DMS 273 (cell line): Measurements from ENCODE around the gene ROR2.

Experiments used
- DNase-seq: peaks from one replicate; lab custom pipeline; 2025; ENCODE audit not compliant: unreplicated experiment; lab: John Stamatoyannopoulos, UW

Gene ROR2

DNA sequence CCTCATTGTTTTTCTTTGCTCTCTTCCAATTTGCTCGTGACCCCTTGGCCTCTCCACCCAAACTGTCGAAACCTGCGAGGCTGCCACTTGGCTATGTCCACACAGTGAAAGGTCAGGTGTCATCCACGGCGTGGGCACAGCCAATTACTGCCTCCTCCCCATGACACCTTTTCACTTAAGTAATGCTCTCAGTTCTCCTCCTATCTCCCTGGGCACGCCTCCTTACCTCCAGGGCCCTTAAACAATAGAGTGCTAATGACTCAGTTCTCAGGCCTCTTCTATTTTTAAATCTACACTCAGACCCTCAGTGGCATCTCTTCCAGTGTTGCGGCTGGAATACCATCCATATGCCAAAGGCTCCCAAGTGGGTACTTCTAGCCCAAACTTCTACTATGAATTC, 256.8 kb downstream of the ROR2 start:
- no peak for DNase-seq

- peak; percentile 19 for DNase-seq
Observed at GRCh38 chr9:91690540-91691249, 259.3 kb downstream of the ROR2 start.

- no peak for DNase-seq
Observed at GRCh38 chr9:91689006-91689405, 261.0 kb downstream of the ROR2 start.

- no peak for DNase-seq
Observed at GRCh38 chr9:91683269-91683668, 266.8 kb downstream of the ROR2 start.

- no peak for DNase-seq
Observed at GRCh38 chr9:91682806-91683205, 267.2 kb downstream of the ROR2 start.

DNA sequence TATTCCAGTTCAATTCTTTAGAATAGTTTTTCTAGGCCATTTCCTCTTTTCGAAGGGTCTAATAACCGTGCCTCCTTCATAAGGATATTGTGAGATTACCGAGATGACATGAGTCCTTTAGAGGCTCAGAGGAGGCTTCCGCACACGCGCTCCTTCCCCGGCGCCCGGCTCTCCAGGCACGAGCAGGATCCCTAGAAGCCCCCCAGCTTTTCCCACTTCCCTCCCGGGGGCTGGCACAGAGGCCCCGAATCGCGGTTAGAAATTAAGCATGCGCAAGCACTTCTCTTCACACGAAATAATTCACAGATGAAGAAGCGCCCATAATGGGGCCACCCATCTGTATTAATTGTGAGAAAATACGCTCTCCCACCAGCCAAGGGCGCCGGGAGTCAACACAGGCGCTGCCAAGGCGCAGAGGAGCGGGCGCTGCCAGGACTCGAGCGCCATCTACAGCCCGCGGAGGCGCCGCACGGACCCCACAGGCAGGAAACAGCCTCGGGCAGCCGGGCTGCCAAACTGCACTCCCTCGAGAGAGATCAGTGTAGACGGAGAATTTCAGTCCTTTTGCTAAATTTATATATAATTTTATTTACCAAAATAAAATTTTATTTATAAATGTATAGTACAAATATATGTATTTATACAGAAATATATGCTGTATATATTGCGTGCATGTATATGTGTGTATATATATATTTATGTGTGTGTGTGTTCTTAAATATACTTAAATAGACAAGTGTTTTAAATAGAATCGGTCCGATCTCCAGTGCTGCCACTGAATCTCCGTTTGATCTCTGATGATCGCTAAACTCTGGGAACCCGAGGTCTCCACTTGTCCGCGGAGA, 268.3 kb downstream of the ROR2 start:
- peak; percentile 79 for DNase-seq

DNA sequence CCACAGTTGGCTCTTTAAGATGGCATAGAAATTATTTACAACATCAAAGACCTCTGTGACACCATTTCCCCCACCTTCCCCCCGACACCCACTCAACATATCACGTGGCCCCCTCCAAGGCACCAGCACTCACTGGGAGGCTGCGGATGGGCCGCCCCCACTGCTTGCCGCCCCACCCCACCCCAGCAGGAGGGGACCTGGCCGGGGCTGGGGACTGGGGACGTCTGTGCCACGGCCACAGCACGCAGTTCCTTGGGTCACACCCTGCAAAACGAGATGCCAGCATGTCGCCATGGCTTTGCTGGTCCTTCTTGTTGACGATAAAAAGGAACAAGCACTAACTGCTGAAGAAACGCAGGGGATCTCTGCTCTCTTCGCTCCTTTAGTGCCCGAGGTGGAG, 269.0 kb downstream of the ROR2 start:
- DNase-seq = no peak

DNA sequence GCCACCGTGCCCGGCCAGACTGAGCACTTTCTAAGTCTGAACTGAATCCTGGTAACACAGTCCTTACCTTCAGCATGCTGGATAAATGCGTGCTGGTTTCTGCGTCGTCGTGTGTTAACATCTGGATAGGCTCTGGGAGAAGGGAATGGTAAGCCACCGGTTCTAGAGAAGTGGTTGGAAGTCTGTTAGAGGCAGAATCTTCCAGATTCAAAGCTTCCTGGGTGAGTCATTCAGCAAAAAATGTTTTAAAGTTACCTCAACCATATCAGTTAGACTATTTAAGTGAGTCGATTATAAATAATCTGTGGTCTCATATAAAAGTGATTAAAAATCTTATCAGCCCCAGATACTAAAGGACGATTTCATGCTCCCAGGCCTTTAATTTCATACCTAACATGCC, 269.9 kb downstream of the ROR2 start:
- no peak for DNase-seq

GRCh38 chr9:91678807-91679580, 271.0 kb downstream of the ROR2 start:
- no peak for DNase-seq

DNA sequence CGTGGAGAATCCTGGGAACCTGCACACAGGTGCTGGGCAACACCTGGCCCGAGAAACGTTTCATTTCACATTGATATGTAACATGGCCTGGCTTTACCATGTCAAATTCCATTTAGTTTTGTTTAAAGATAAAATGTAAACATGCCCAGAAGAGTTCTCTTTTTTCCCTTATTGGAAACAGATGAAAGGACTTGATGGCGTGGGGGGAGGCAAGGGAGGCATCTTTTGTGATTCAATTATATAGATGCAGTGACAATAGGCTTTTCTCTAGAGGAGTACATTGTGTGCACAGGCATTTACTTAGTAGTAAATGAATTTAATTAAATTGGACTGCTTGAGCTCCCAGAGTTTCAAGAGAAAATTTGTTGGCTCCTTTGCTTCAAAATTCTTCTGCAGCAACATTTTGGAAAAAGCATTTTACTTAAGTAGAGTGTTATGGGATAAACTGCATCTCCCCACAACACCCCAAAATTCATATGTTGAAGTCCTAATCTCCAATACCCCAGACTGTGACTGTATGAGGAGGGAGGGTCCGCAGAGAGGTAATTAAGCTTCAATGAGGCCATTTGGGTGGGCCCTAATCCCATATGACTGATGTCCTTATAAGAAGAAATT, 272.1 kb downstream of the ROR2 start:
- DNase-seq = no peak

DNA sequence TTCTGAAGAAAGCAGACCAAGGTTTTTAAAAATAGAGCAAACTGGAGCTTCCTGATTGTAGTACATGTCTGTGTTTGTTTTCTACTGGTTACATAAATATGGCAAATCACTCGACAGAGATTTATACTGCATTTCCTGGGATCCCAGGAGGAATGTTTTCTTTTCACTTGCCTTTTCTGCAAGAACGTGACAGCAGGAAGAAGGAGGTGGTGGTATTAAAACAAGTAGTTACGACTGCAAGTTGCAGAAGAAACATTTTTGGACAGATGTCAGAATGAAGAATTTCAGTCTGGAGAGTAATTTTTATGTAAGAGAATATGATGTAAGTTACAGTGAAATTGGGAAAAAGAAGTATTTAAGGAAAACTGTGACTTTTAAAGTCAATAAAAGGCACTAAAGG, 272.7 kb downstream of the ROR2 start:
- DNase-seq = no peak

GRCh38 chr9:91676046-91676445, 274.0 kb downstream of the ROR2 start:
- no peak for DNase-seq

- DNase-seq = peak; percentile 63
Observed at GRCh38 chr9:91664663-91665062, 285.4 kb downstream of the ROR2 start.

DNA sequence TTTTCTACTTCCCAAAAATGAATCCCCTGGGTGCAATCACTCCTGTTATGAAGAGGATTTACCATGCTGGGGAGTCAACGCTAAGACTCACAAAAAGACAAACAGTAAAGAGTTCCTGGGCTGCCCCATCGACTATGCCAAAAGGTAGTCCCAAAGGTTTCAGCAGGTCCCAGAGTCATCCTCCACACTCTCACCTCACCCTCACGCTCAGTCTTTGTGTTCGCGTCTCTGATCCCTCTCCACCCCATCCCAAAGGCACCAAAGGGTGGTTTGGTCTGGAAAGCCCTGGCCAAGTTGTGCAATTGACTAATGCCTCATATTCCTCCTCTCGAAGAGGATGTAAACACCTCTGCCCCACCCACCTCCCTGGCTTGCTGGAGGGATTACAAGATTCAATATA, 286.2 kb downstream of the ROR2 start:
- DNase-seq = peak; percentile 24

DNA sequence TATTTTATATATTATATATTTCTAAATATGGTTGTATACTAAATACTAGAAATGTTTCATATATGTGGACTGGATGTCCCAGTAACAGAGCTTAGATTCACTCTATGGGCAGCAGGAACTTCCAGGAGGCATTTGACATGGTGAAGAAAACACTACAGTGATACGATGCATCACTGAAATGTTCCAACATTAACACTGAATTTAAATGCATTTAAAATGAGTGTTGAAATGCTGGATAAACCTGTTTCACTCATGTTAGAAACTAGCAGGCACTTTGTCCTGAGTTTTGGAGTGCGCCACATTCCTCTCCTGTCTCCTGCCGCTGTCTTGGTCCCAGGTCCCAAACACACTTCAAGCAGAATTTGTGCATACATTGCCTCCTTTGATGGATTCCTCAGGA, 288.6 kb downstream of the ROR2 start:
- DNase-seq = no peak

DNA sequence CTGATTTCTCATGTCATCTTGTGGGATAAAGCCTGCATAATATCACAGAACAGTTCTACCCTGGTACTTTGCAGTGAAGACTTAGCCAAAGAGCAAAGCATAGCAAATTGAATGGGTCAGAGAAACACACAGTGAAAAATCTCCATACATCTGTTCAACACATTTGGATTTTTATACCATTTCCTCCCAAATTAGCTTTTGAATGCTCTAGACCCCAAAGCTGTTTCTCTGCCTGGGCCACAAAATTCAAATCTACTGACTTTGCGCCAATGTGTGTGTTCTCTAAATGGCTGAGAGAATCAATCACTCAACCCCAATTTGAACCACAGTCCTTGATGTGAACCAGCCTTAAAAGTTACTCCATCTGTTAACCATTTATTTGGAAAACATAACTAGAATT, 289.5 kb downstream of the ROR2 start:
- DNase-seq = no peak

GRCh38 chr9:91659529-91660495, 290.2 kb downstream of the ROR2 start:
- DNase-seq = peak; percentile 73

GRCh38 chr9:91658513-91659105, 291.4 kb downstream of the ROR2 start:
- DNase-seq = no peak

GRCh38 chr9:91657501-91657900, 292.5 kb downstream of the ROR2 start:
- no peak for DNase-seq

GRCh38 chr9:91655658-91656057, 294.4 kb downstream of the ROR2 start:
- no peak for DNase-seq
